GM12878 (cell line): Measurements from ENCODE around the gene PTCD1. TPM values are rescaled to one million over a fixed set of nuclear protein-coding genes. Genes with fewer than 3 reads are reported as not detected.

Source experiments
- ATAC-seq: fragments of 200-7000 bp; cut with Tn5 transposase; 3 replicates; pipeline ENCODE4 v1.9.1; 2020; ENCODE audit warnings: mild to moderate bottlenecking, moderate library complexity
- BruUV-seq: library from RNA; stranded (reverse); fragments of 400-500 nt; replicated peaks from 2 replicates; lab custom pipeline; 2021; lab: Mats Ljungman, UMichigan
- CTCF ChIA-PET: fragments of 300-600 bp; sonication (Branson Sonifier 250); formaldehyde crosslinking; extraction: SDS; loops from one replicate; lab custom pipeline; 2021; ENCODE audit warnings: inconsistent platforms; lab: Yijun Ruan, JAX
- POLR2A ChIA-PET: fragments of 350-600 bp; formaldehyde crosslinking; extraction: SDS; loops from one replicate; lab custom pipeline; 2021; ENCODE audit warnings: inconsistent platforms; lab: Charles Lee
- RAD21 ChIA-PET: fragments of 300-600 bp; sonication (Branson Sonifier 250); formaldehyde crosslinking; loops from one replicate; lab custom pipeline; 2023; ENCODE audit warnings: antibody characterized with exemption; ENCODE audit not compliant: unreplicated experiment; lab: Charles Lee
- SMC1A ChIA-PET: fragments of 300-600 bp; sonication (Branson Sonifier 250); formaldehyde crosslinking; loops from one replicate; lab custom pipeline; 2023; ENCODE audit not compliant: unreplicated experiment, uncharacterized antibody; lab: Charles Lee
- DNase-seq: peaks from one replicate; pipeline ENCODE4 v3.0.0-alpha.2; 2011; ENCODE audit warnings: low read depth, low spot score
- FAIRE-seq: peaks from 3 replicates; lab custom pipeline; 2011; peaks lifted over from hg19 to GRCh38; lab: Jason Lieb, UNC
- H2AFZ ChIP-seq: 2 replicates; pipeline ENCODE4 v1.6.0; 2011; ENCODE audit warnings: low read depth, low read length, control low read depth; ENCODE audit not compliant: control insufficient read depth
- H3K27ac ChIP-seq: 2 replicates; pipeline ENCODE4 v1.5.1; 2011; ENCODE audit warnings: control low read depth; ENCODE audit not compliant: control insufficient read depth, insufficient read depth
- H3K27me3 ChIP-seq, 2 experiments: replicated peaks in 1 of 2; 2 replicates each; pipeline versions ENCODE4 v1.6.0 to v1.6.1; 2011; ENCODE audit warnings: low read length in 1 of 2; ENCODE audit not compliant: control insufficient read depth in 2 of 2, insufficient read depth in 2 of 2
- H3K36me3 ChIP-seq, 2 experiments: 2 replicates each; pipeline ENCODE4 v1.5.1; 2011; ENCODE audit warnings: low read length in 1 of 2; ENCODE audit not compliant: control insufficient read depth in 2 of 2, insufficient read depth in 2 of 2
- H3K4me1 ChIP-seq: 2 replicates; pipeline ENCODE4 v1.6.1; 2011; ENCODE audit warnings: mild to moderate bottlenecking, low read length, moderate library complexity, mixed read lengths; ENCODE audit not compliant: control insufficient read depth, insufficient read depth
- H3K4me2 ChIP-seq: 2 replicates; pipeline ENCODE4 v1.6.0; 2011; ENCODE audit warnings: control low read depth; ENCODE audit not compliant: control insufficient read depth, insufficient read depth
- H3K4me3 ChIP-seq: fragments of 200-600 bp; sonication (generic); 2 replicates; pipeline ENCODE4 v1.5.1; 2016
- H3K79me2 ChIP-seq: 2 replicates; pipeline ENCODE4 v1.6.0; 2011; ENCODE audit warnings: low read length; ENCODE audit not compliant: control insufficient read depth, insufficient read depth
- H3K9ac ChIP-seq: 2 replicates; pipeline ENCODE4 v1.8.0; 2011; ENCODE audit warnings: low read length, control low read depth, mixed read lengths; ENCODE audit not compliant: control insufficient read depth, insufficient read depth
- H3K9me3 ChIP-seq: replicated peaks from 3 replicates; pipeline ENCODE4 v1.5.1; 2011; ENCODE audit warnings: mild to moderate bottlenecking, low read length; ENCODE audit not compliant: control insufficient read depth, insufficient read depth
- H4K20me1 ChIP-seq: 2 replicates; pipeline ENCODE4 v1.6.0; 2011; ENCODE audit not compliant: control insufficient read depth, insufficient read depth
- IKZF1 ChIP-seq: fragments of 450-650 bp; conservative IDR thresholded peaks from 2 replicates; pipeline ENCODE4 v1.6.1; 2017; ENCODE audit warnings: antibody characterized with exemption, mild to moderate bottlenecking
- POLR2A ChIP-seq: IDR thresholded peaks from 2 replicates; pipeline ENCODE4 v1.6.1; 2011; ENCODE audit warnings: low read depth, mild to moderate bottlenecking, low read length
- RELA ChIP-seq: fragments of 450-650 bp; IDR thresholded peaks from 2 replicates; pipeline ENCODE4 v1.8.0; 2014; ENCODE audit warnings: borderline replicate concordance; ENCODE audit not compliant: partially characterized antibody
- STAT3 ChIP-seq: IDR thresholded peaks from 2 replicates; pipeline ENCODE4 v1.6.1; 2011; ENCODE audit warnings: low read depth, low read length, improper control_type of control experiment
- WGBS: methylation state at CpG from one replicate; pipeline ENCODE4 v1.1.6; 2016; ENCODE audit warnings: low lambda C conversion rate; ENCODE audit not compliant: insufficient replicate concordance, insufficient coverage; ENCODE audit errors: missing lambda C conversion rate; 5-methylcytosine and 5-hydroxymethylcytosine counted together
- in situ Hi-C: fragments of 300-500 bp; cut with MboI; formaldehyde crosslinking; loops from 9 replicates; pipeline ENCODE4 v1.14.3; 2018; ENCODE audit warnings: mixed read lengths
- intact Hi-C: fragments of 100-400 bp; cut with micrococcal nuclease; formaldehyde crosslinking; loops from one replicate; pipeline ENCODE4 v1.14.2; 2022; ENCODE audit not compliant: unreplicated experiment
- polyA plus RNA-seq, 11 experiments: library from polyadenylated mRNA; depleted of rRNA in 4 of 11; unstranded in 6 of 11; stranded (reverse) in 5 of 11; fragments of >200 nt; fragmentation: Nextera tagmentation in 4 of 11; fragmentation: Illumina TruSeq in 1 of 11; extraction: Ambion mirVana in 4 of 11; extraction: Trizol in 1 of 11; gene quantifications; 1 replicate in 1 of 11; 2 replicates in 10 of 11; pipeline versions ENCODE4 v1.2.1 to v1.2.3, GENCODE V29; 2011 to 2016; ENCODE audit warnings: inconsistent platforms in 2 of 11, missing spikeins in 2 of 11, low read depth in 1 of 11
- total RNA-seq, 4 experiments: library from RNA; depleted of rRNA in 3 of 4; stranded (reverse); fragments of >200 nt in 3 of 4; fragmentation: Illumina TruSeq in 1 of 4; extraction: Trizol in 1 of 4; gene quantifications; 2 replicates each; pipeline versions ENCODE4 v1.2.1 to v1.2.3, GENCODE V29; 2013 to 2021
- TF ChIP-seq, protein P1 (sequence below), 3 experiments: IDR thresholded peaks in 2 of 3; conservative IDR thresholded peaks in 1 of 3; 2 replicates each; pipeline ENCODE4 v1.5.1; 2011; ENCODE audit warnings: low read depth in 3 of 3, low read length in 3 of 3, mild to moderate bottlenecking in 3 of 3, control low read depth in 2 of 3, moderate library complexity in 2 of 3, inconsistent platforms in 1 of 3, mixed read lengths in 1 of 3; ENCODE audit not compliant: control insufficient read depth in 2 of 3, insufficient read depth in 1 of 3; ENCODE audit errors: extremely low read depth in 1 of 3

The PTCD1 gene
- total and polyA plus RNA-seq, 10 of the 15 experiments (the other 5 are each of a cell fraction or from before 2014, with no cell fraction given): 0.26 to 9.7 (median 5.0) TPM

DNA sequence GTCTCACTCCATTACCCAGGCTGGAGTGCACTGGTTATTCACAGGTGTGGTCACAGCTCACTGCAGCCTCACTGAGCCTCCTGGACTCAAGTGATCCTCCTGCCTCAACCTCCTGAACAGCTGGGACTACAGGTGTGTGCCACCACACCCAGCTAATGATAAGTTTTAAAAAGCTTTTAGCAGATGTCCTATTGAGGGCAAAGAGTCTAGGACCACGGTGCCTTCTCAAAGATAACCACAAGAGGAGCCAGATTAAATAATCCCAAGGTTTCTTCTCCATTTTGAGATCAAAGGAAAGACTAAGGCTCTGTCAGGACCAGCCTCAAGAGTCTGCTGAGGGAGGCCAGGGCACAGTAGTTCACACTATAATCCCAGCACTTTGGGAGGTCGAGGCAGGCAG, 22.6 kb upstream of the PTCD1 start:
- Histone ChIP-seq H3K9ac (no peak overlapping the region), H3K36me3 (peaks cover 19 to 24% of the 10 kb centered on the region in 2 experiments), H3K27ac (no peak overlapping the region)
- WGBS: 50% methylated on average over 2 of the region's 2 CpGs
- TF ChIP-seq, protein P1, sequence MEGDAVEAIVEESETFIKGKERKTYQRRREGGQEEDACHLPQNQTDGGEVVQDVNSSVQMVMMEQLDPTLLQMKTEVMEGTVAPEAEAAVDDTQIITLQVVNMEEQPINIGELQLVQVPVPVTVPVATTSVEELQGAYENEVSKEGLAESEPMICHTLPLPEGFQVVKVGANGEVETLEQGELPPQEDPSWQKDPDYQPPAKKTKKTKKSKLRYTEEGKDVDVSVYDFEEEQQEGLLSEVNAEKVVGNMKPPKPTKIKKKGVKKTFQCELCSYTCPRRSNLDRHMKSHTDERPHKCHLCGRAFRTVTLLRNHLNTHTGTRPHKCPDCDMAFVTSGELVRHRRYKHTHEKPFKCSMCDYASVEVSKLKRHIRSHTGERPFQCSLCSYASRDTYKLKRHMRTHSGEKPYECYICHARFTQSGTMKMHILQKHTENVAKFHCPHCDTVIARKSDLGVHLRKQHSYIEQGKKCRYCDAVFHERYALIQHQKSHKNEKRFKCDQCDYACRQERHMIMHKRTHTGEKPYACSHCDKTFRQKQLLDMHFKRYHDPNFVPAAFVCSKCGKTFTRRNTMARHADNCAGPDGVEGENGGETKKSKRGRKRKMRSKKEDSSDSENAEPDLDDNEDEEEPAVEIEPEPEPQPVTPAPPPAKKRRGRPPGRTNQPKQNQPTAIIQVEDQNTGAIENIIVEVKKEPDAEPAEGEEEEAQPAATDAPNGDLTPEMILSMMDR (IDR thresholded peaks at IDR 0.05 in 2 of 3, conservative IDR thresholded peaks at IDR 0.05 in 1 of 3; ENCODE audit: control insufficient read depth in 2 of 3, extremely low read depth in 1 of 3, insufficient read depth in 1 of 3, low read depth in 3 of 3, low read length in 3 of 3): 0 out of 6 replicates have a peak, but pooled peaks of 1 of the 3 experiments have one; percentile 0
- TF ChIP-seq IKZF1: no peak
- TF ChIP-seq, all 136 proteins: peak for 1
- no peak for FAIRE-seq
- Histone ChIP-seq H3K9me3 (no peaks in the 10 kb centered on the region), H3K4me3 (no peak overlapping the region), H4K20me1 (no peaks in the 10 kb centered on the region), H2AFZ (no peak overlapping the region), H3K4me2 (no peak overlapping the region), H3K4me1 (peaks cover 1% of the 10 kb centered on the region; the same call in 1 of the 2 replicates), H3K27me3 (no peaks in the 10 kb centered on the region), H3K79me2 (peaks cover 54% of the 10 kb centered on the region)
- in situ Hi-C loops (no loop called here), intact Hi-C loops (loop anchor here (10.0 kb wide), 1 partner anchor 154 kb away; the partner anchor contains the start of gene ZSCAN25)
- no peak for ATAC-seq
- ChIA-PET CTCF (no interaction called here), SMC1A (no interaction called here), RAD21 (no interaction called here), POLR2A (no interaction called here)
- DNase-seq: no peak
- BruUV-seq: no TSS peak

DNA sequence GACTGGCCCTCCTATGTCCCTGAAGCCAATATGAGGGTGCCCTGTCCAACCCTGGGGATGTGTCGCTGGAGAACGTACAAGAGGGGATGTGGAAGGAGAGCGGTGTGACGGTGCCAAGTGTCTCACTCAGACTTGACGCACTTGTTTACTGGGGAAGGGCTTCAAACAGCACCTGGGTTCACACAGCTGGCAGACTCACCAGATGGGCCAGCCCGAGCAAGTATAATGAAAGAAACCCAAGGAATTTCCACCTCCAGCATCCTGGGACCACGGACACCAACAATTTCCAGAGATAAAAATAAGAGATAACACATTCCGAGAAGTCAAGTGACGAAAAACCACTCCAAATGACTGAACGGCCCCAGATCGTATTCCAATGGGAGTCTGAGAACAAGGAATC, 22.1 kb upstream of the PTCD1 start:
- H3K4me2 ChIP-seq: no peak overlapping the region; the same call in 1 of the 2 replicates
- TF ChIP-seq POLR2A (peak; percentile 49; the same call in 1 of the 2 replicates), STAT3 (no peak), RELA (no peak)
- FAIRE-seq: no peak
- no peak overlapping the region for H3K9ac ChIP-seq
- ChIA-PET SMC1A (no interaction called here), CTCF (interaction anchor here (0.7 kb wide), 1 partner anchor 8 kb away, joined by 3 read pairs; no protein-coding TSS in a partner anchor), POLR2A (no interaction called here), RAD21 (no interaction called here)
- no peaks in the 10 kb centered on the region for H3K9me3 ChIP-seq
- no peak for ATAC-seq
- H4K20me1 ChIP-seq: no peaks in the 10 kb centered on the region
- peaks cover 49% of the 10 kb centered on the region for H3K79me2 ChIP-seq
- 96% methylated on average over 11 of the region's 11 CpGs for WGBS
- H2AFZ ChIP-seq: no peak overlapping the region
- H3K4me3 ChIP-seq: no peak overlapping the region
- H3K4me1 ChIP-seq: no peaks in the 10 kb centered on the region
- H3K27me3 ChIP-seq: no peaks in the 10 kb centered on the region
- peaks cover 25% of the 10 kb centered on the region in 2 experiments for H3K36me3 ChIP-seq
- no TSS peak for BruUV-seq
- intact Hi-C loops: loop anchor here (10.0 kb wide), 1 partner anchor 154 kb away; the partner anchor contains the start of gene ZSCAN25
- DNase-seq: no peak
- H3K27ac ChIP-seq: no peak overlapping the region
- in situ Hi-C loops: no loop called here
